ENCODE results near the gene ZNF519.

DNA sequence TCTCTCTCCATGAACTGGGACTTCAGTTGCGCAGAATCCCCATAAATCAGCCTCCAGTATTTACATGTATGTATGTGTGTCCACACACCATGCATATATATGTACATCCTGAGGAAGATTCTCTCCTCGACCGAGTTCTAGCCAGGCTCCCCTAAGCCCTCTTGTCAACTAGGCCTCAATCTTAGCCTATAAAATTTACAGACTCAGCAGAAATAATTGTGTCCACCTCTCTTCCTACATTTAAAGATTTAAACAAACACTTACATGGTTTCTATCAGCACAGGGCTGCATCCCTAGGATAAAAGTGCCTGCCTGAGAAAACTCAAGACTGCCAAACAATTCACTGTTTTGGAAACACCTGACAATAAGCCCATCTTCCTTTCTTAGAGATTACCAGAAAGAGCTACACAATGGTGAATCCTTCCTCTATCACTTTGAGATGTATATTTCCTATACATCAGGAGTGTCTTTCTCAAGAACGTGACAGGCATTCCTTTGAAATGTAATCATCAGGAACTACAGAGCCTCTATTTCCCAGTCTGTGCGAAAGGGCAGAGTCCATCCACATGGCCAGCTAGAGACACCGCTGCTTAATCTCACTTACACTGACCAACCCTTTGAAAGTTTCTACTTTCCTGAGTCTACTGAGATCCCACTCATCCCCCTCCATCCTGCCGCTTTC is 39.5 kb downstream of the ZNF519 start:
- TF ChIP-seq CTCF (conservative IDR thresholded peaks at IDR 0.05; ENCODE audit: low read depth, low read length) (no peak), EZH2 (IDR thresholded peaks at IDR 0.05; ENCODE audit: low read length, unreplicated experiment) (no peak), EZH2phosphoT487 (IDR thresholded peaks at IDR 0.05; ENCODE audit: borderline replicate concordance, low read length) (no peak)
